Prostate gland (tissue), 2 donors: ENCODE results near the gene ITSN1.

ENCODE experiments used
- POLR2A ChIP-seq: fragments of 450-650 bp; IDR thresholded peaks from one replicate; pipeline ENCODE4 v1.6.1; 2016; ENCODE audit warnings: antibody characterized with exemption, mild to moderate bottlenecking
- TF ChIP-seq, protein P1 (sequence below), 4 experiments: fragments of 200-600 bp in 2 of 4; fragments of 450-650 bp in 2 of 4; sonication (generic) in 2 of 4; IDR thresholded peaks; 1 replicate in 3 of 4; 2 replicates in 1 of 4; pipeline ENCODE4 v1.5.1; 2016 to 2019; ENCODE audit warnings: antibody characterized with exemption in 4 of 4, mild to moderate bottlenecking in 2 of 4, moderate library complexity in 2 of 4

DNA sequence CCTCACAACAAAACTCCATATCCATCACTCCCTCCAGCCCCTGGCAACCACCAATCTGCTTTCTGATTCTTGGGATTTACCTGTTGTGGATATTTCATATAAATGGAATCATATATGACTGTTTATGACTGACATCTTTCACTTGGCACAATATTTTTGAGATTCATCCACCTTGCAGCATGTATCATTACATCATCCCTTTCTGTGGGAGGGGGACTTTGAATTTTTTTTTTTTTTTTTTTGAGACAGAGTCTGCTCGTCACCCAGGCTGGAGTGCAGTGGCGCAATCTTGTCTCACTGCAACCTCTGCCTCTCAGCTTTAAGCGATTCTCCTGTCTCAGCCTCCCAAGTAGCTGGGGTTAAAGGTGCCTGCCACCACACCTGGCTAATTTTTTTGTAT lies 128.2 kb downstream of the ITSN1 start:
- TF ChIP-seq, protein P1, sequence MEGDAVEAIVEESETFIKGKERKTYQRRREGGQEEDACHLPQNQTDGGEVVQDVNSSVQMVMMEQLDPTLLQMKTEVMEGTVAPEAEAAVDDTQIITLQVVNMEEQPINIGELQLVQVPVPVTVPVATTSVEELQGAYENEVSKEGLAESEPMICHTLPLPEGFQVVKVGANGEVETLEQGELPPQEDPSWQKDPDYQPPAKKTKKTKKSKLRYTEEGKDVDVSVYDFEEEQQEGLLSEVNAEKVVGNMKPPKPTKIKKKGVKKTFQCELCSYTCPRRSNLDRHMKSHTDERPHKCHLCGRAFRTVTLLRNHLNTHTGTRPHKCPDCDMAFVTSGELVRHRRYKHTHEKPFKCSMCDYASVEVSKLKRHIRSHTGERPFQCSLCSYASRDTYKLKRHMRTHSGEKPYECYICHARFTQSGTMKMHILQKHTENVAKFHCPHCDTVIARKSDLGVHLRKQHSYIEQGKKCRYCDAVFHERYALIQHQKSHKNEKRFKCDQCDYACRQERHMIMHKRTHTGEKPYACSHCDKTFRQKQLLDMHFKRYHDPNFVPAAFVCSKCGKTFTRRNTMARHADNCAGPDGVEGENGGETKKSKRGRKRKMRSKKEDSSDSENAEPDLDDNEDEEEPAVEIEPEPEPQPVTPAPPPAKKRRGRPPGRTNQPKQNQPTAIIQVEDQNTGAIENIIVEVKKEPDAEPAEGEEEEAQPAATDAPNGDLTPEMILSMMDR (IDR thresholded peaks at IDR 0.05), result no peak
- TF ChIP-seq POLR2A, result no peak
